Upper lobe of left lung (tissue), 6 donors: ENCODE results near the gene PITX1. TPM values are rescaled to one million over a fixed set of nuclear protein-coding genes. Genes with fewer than 3 reads are reported as not detected.

Experiments
- ATAC-seq, 2 donors: fragments of 200-7000 bp; cut with Tn5 transposase; one replicate each; pipeline ENCODE4 v1.9.1; 2022; ENCODE audit warnings: mild to moderate bottlenecking in 2 of 2, moderate library complexity in 2 of 2; ENCODE audit not compliant: low FRiP score in 2 of 2
- DNase-seq, 2 donors: peaks; one replicate each; pipeline ENCODE4 v3.0.0-alpha.2; 2019 to 2020
- H3K27ac ChIP-seq, 4 donors: fragments of 200-600 bp; sonication (generic); one replicate each; pipeline ENCODE4 v1.5.1; 2016 to 2019
- H3K27me3 ChIP-seq, 4 donors: fragments of 200-600 bp; sonication (generic); one replicate each; pipeline ENCODE4 v1.5.1; 2017 to 2019
- H3K36me3 ChIP-seq, 4 donors: fragments of 200-600 bp; sonication (generic); one replicate each; pipeline ENCODE4 v1.5.1; 2016 to 2019
- H3K4me1 ChIP-seq, 4 donors: fragments of 200-600 bp; sonication (generic); one replicate each; pipeline ENCODE4 v1.5.1; 2018 to 2019
- H3K4me3 ChIP-seq, 4 donors: fragments of 200-600 bp; sonication (generic); one replicate each; pipeline ENCODE4 v1.5.1; 2017 to 2019; ENCODE audit warnings: mild to moderate bottlenecking in 2 of 4, moderate library complexity in 1 of 4
- H3K9me3 ChIP-seq, 4 donors: fragments of 200-600 bp; sonication (generic); one replicate each; pipeline ENCODE4 v1.5.1; 2018 to 2019
- CTCF ChIP-seq, 6 experiments: fragments of 450-650 bp in 4 of 6; fragments of 200-600 bp in 2 of 6; sonication (generic) in 2 of 6; IDR thresholded peaks; one replicate each; pipeline ENCODE4 v1.5.1; 2016 to 2019; ENCODE audit warnings: antibody characterized with exemption in 6 of 6
- EP300 ChIP-seq, 4 donors: sonication (generic); formaldehyde crosslinking; IDR thresholded peaks; one replicate each; pipeline ENCODE4 v1.5.1; 2017; ENCODE audit warnings: antibody characterized with exemption in 4 of 4, control low read depth in 2 of 4
- POLR2A ChIP-seq, 4 donors: fragments of 450-650 bp; IDR thresholded peaks; one replicate each; pipeline ENCODE4 v1.5.1; 2016 to 2017; ENCODE audit warnings: antibody characterized with exemption in 4 of 4, mild to moderate bottlenecking in 2 of 4
- POLR2AphosphoS5 ChIP-seq, 2 donors: sonication (generic); formaldehyde crosslinking; IDR thresholded peaks; one replicate each; pipeline ENCODE4 v1.5.1; 2017; ENCODE audit warnings: antibody characterized with exemption in 2 of 2
- WGBS, 2 donors: methylation state at CpG; one replicate each; pipeline ENCODE4 v1.1.5; 2017 to 2018; 5-methylcytosine and 5-hydroxymethylcytosine counted together
- total RNA-seq, 6 donors: library from RNA; depleted of rRNA in 4 of 6; stranded (reverse); fragments of >200 nt in 4 of 6; gene quantifications; one replicate each; pipeline versions ENCODE4 v1.1.0 to v1.2.1, GENCODE V29; 2016 to 2021
- donor health status: DM: no; HTN: no; CAD: no; lungs with moderate emphysema.
- donor health status: DM: no; HTN: yes; CAD: no; lungs with severe emphysema.

The PITX1 gene
- total RNA-seq, 6 donors from 2014 or later, result 0.23 to 11.0 (median 1.0) TPM; not detected in 2

GRCh38 chr5:135072387-135073281 is 38.6 kb upstream of the PITX1 start:
- Histone ChIP-seq H3K36me3 (no peaks in the 10 kb centered on the region), H3K4me3 (no peak overlapping the region), H3K27ac (no peak overlapping the region), H3K27me3 (no peaks in the 10 kb centered on the region), H3K4me1 (no peaks in the 10 kb centered on the region), H3K9me3 (no peaks in the 10 kb centered on the region)
- DNase-seq (peak in 1 of 2 donors; percentile 17), ATAC-seq (no peak)
- TF ChIP-seq EP300 (IDR thresholded peaks at IDR 0.05) (no peak), POLR2A (IDR thresholded peaks at IDR 0.05) (no peak), CTCF (IDR thresholded peaks at IDR 0.05) (no peak), POLR2AphosphoS5 (IDR thresholded peaks at IDR 0.05) (no peak)
- 50 to 64% methylated on average over 8 to 13 of the region's 13 CpGs for WGBS, 2 donors

GRCh38 chr5:135071311-135071710 is 37.3 kb upstream of the PITX1 start:
- Histone ChIP-seq H3K4me1 (no peaks in the 10 kb centered on the region), H3K27me3 (no peaks in the 10 kb centered on the region), H3K36me3 (no peaks in the 10 kb centered on the region), H3K4me3 (no peak overlapping the region), H3K27ac (no peak overlapping the region), H3K9me3 (no peaks in the 10 kb centered on the region)
- no peak for DNase-seq
- 78 to 85% methylated on average over 1 to 5 of the region's 6 CpGs for WGBS, 2 donors
- no peak for ATAC-seq
- TF ChIP-seq POLR2AphosphoS5 (IDR thresholded peaks at IDR 0.05), result no peak
- TF ChIP-seq CTCF (IDR thresholded peaks at IDR 0.05), result no peak
- TF ChIP-seq POLR2A (IDR thresholded peaks at IDR 0.05), result no peak
- TF ChIP-seq EP300 (IDR thresholded peaks at IDR 0.05), result no peak

DNA sequence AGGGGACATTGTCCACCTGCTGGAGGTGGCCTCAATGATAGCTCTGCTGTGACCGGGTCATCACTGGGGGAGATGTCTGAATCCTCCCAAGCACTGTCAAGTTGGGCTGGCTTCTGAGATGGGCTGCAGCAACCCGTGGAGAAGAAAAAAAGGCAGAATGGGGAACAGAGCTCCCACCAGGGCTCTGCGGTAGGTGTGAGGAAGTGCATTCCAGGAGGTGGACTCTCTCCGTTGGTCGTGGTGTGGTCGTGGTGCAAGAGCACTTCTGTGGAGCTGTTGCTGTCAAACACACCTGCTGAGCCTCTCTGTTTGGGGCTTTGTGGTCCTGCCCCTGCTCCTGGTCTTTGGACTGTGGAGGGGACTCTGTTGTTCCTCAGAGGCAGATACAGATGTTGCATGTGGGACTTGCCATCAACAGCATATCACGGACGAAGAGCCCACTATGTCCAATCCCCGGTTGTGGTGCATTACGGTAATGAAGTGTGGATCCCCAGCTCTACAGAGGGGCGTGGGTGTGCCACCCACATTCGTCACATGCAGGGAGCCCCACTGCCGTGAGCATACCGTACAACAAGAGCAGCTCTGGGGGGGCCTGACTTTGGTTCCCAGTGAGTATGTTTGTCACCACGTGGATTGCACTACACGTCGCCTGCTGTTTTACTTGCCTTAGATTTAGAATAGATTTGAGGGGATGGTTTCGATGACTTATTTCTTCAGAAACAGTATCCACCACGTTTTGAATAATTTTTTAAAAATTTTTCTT is 36.0 kb upstream of the PITX1 start:
- Histone ChIP-seq H3K9me3 (no peaks in the 10 kb centered on the region), H3K27ac (no peak overlapping the region), H3K36me3 (no peaks in the 10 kb centered on the region), H3K27me3 (no peaks in the 10 kb centered on the region), H3K4me1 (no peaks in the 10 kb centered on the region), H3K4me3 (no peak overlapping the region)
- TF ChIP-seq POLR2A (IDR thresholded peaks at IDR 0.05), result no peak
- TF ChIP-seq EP300 (IDR thresholded peaks at IDR 0.05), result no peak
- no peak for TF ChIP-seq POLR2AphosphoS5 (IDR thresholded peaks at IDR 0.05)
- no peak for TF ChIP-seq CTCF (IDR thresholded peaks at IDR 0.05)
- DNase-seq, result no peak
- ATAC-seq, result no peak
- 70% methylated on average over 15 to 19 of the region's 19 CpGs for WGBS, 2 donors

DNA sequence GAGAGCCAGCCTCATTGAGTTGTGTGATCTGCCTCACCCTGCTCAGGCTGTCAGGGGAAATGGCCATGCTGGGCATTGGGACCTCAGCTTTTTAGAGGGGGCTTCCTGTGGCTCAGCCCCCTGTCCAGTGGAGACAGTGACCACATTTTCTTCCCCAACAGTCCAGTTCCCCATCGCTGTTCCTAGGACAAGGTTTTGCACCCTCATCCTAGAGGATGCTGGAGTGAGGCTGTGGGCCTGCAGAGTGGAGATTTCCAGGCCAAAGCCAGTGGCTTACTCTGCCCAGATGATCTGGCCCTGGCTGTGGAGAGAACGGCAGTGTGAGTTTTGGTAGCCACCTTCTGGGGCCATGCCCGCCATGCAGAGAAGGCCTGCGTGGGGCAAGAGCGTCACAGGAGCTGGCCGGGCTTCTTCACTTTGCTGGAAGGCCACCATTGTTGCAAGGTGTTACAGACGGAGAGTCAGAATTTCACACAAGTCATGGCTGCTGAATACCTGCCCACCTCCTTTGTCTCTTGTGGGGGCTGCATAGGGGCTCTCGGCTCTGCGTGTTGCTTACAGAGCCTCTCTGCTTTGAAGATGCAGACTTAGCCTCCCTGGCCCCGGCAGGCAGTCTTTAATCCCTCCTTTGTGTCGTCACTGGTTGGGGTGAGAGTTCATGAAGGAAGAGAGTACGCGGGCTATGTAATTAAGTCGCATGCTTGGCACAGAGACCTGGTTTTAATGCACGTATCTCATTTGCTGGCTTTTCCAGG is 35.2 kb upstream of the PITX1 start:
- H3K9me3 ChIP-seq, result no peaks in the 10 kb centered on the region
- 73 to 74% methylated on average over 9 to 15 of the region's 15 CpGs for WGBS, 2 donors
- no peak overlapping the region for H3K4me3 ChIP-seq
- no peaks in the 10 kb centered on the region for H3K4me1 ChIP-seq
- no peak overlapping the region for H3K27ac ChIP-seq
- ATAC-seq (no peak), DNase-seq (no peak)
- H3K36me3 ChIP-seq, result no peaks in the 10 kb centered on the region
- no peak for TF ChIP-seq CTCF (IDR thresholded peaks at IDR 0.05)
- TF ChIP-seq POLR2A (IDR thresholded peaks at IDR 0.05), result no peak
- no peak for TF ChIP-seq EP300 (IDR thresholded peaks at IDR 0.05)
- TF ChIP-seq POLR2AphosphoS5 (IDR thresholded peaks at IDR 0.05), result no peak
- H3K27me3 ChIP-seq, result no peaks in the 10 kb centered on the region
